Suprapubic skin (tissue), 4 donors: Measurements from ENCODE around the gene ZMAT3. TPM values are rescaled to one million over a fixed set of nuclear protein-coding genes. Genes with fewer than 3 reads are reported as not detected.

ENCODE experiments used
- DNase-seq, 2 donors: peaks; one replicate each; pipeline ENCODE4 v3.0.0-alpha.2; 2019; ENCODE audit warnings: low spot score in 2 of 2
- H3K27ac ChIP-seq: fragments of 200-600 bp; sonication (generic); one replicate; pipeline ENCODE4 v1.5.1; 2019
- H3K27me3 ChIP-seq: fragments of 200-600 bp; sonication (generic); one replicate; pipeline ENCODE4 v1.5.1; 2019
- H3K36me3 ChIP-seq: fragments of 200-600 bp; sonication (generic); one replicate; pipeline ENCODE4 v1.5.1; 2019
- H3K4me1 ChIP-seq: fragments of 200-600 bp; sonication (generic); one replicate; pipeline ENCODE4 v1.5.1; 2019
- H3K4me3 ChIP-seq: fragments of 200-600 bp; sonication (generic); one replicate; pipeline ENCODE4 v1.5.1; 2019; ENCODE audit warnings: mild to moderate bottlenecking
- H3K9me3 ChIP-seq: fragments of 200-600 bp; sonication (generic); one replicate; pipeline ENCODE4 v1.5.1; 2019
- EP300 ChIP-seq: sonication (generic); formaldehyde crosslinking; IDR thresholded peaks from one replicate; pipeline ENCODE4 v1.6.1; 2017; ENCODE audit warnings: antibody characterized with exemption
- POLR2A ChIP-seq, 2 donors: fragments of 450-650 bp; IDR thresholded peaks; one replicate each; pipeline ENCODE4 v1.6.1; 2017; ENCODE audit warnings: antibody characterized with exemption in 2 of 2, mild to moderate bottlenecking in 2 of 2, moderate library complexity in 2 of 2
- POLR2AphosphoS5 ChIP-seq, 3 donors: sonication (generic); formaldehyde crosslinking; IDR thresholded peaks; one replicate each; pipeline ENCODE4 v1.6.1; 2017; ENCODE audit warnings: antibody characterized with exemption in 3 of 3
- WGBS: methylation state at CpG from one replicate; pipeline ENCODE4 v1.1.5; 2018; 5-methylcytosine and 5-hydroxymethylcytosine counted together
- total RNA-seq, 4 donors: library from RNA; depleted of rRNA; stranded (reverse); fragments of >200 nt; gene quantifications; one replicate each; pipeline ENCODE4 v1.1.0, GENCODE V29; 2016
- TF ChIP-seq, protein P1 (sequence below), 2 donors: fragments of 200-600 bp in 1 of 2; fragments of 450-650 bp in 1 of 2; sonication (generic) in 1 of 2; IDR thresholded peaks; one replicate each; pipeline ENCODE4 v1.5.1; 2016 to 2019; ENCODE audit warnings: antibody characterized with exemption in 2 of 2, mild to moderate bottlenecking in 1 of 2, moderate library complexity in 1 of 2

Gene ZMAT3
- total RNA-seq, 4 donors from 2014 or later: 11.3 to 13.5 (median 12.0) TPM

DNA sequence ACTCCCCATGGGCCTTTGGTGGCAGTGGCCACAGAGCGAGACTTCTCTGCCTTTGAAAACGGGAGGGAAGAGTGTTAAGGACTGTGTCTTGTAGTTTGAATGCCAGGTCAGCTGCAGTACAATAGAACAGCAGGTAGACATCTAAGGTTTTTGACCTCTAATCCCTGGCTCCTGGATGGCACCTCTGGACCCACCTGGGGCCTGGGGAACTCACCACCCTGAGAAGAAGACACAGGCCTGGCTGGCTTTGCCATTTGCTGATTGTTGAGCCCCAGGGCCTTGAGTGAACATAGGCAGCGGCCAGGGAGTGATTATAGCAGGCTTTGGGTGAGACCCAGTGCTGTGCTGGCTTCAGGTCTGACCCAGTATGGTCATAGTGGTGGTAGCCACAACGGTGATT lies 66.4 kb downstream of the ZMAT3 start:
- Histone ChIP-seq H3K36me3 (no peaks in the 10 kb centered on the region), H3K4me3 (no peak overlapping the region), H3K27ac (no peak overlapping the region), H3K27me3 (no peaks in the 10 kb centered on the region), H3K9me3 (no peaks in the 10 kb centered on the region), H3K4me1 (no peaks in the 10 kb centered on the region)
- DNase-seq: no peak
- 93% methylated on average over 4 of the region's 4 CpGs for WGBS
- TF ChIP-seq EP300 (no peak), POLR2A (IDR thresholded peaks at IDR 0.05) (no peak), POLR2AphosphoS5 (IDR thresholded peaks at IDR 0.05) (no peak)
- TF ChIP-seq, protein P1, sequence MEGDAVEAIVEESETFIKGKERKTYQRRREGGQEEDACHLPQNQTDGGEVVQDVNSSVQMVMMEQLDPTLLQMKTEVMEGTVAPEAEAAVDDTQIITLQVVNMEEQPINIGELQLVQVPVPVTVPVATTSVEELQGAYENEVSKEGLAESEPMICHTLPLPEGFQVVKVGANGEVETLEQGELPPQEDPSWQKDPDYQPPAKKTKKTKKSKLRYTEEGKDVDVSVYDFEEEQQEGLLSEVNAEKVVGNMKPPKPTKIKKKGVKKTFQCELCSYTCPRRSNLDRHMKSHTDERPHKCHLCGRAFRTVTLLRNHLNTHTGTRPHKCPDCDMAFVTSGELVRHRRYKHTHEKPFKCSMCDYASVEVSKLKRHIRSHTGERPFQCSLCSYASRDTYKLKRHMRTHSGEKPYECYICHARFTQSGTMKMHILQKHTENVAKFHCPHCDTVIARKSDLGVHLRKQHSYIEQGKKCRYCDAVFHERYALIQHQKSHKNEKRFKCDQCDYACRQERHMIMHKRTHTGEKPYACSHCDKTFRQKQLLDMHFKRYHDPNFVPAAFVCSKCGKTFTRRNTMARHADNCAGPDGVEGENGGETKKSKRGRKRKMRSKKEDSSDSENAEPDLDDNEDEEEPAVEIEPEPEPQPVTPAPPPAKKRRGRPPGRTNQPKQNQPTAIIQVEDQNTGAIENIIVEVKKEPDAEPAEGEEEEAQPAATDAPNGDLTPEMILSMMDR (IDR thresholded peaks at IDR 0.05): no peak

DNA sequence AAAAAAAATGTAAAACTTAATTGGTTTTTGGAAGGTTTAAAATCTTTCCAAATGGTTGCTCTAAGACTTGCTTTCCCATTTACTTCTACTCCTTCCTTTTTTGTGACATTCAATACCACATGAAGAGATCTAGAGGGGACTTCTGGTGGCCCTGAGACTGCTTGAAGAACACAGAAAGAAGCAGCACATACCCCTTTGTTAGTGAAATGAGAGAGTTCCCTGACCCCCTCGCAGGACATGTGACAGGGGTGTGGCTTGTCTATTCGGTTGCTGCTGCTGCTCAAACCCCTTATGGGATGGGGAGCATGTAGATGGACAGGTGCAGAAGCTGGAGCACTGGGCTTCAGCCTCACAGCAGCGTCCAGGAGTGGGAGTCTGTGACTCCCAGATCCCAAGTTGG lies 71.0 kb downstream of the ZMAT3 start:
- 80% methylated on average over 3 of the region's 3 CpGs for WGBS
- no peaks in the 10 kb centered on the region for H3K4me1 ChIP-seq
- TF ChIP-seq POLR2A (IDR thresholded peaks at IDR 0.05): no peak
- no peak for TF ChIP-seq EP300
- TF ChIP-seq, protein P1 (IDR thresholded peaks at IDR 0.05): no peak
- TF ChIP-seq POLR2AphosphoS5 (IDR thresholded peaks at IDR 0.05): no peak

DNA sequence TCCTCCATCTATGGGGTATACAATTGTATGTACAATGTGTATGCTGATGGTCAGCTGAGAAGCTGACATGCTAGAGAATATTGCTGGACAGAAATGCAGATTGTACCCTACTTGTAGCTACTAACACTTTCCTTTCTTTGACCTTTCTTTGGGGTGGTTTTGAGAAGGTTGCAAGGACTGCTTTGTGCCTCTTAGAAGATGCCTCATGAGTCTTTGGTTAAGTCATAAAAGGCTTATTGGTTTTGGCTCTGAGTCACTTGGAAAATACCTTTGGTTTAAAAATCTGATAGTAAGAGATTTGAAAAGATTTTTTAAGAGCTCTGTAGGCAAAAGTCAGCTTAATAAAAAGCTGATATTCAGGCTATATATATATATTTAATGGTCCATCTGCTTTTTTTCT lies 71.5 kb downstream of the ZMAT3 start:
- Histone ChIP-seq H3K9me3 (no peaks in the 10 kb centered on the region), H3K27ac (no peak overlapping the region), H3K36me3 (no peaks in the 10 kb centered on the region), H3K4me1 (no peaks in the 10 kb centered on the region), H3K4me3 (no peak overlapping the region), H3K27me3 (no peaks in the 10 kb centered on the region)
- TF ChIP-seq POLR2A (IDR thresholded peaks at IDR 0.05) (no peak), EP300 (no peak), POLR2AphosphoS5 (IDR thresholded peaks at IDR 0.05) (no peak)
- TF ChIP-seq, protein P1 (IDR thresholded peaks at IDR 0.05): no peak
- DNase-seq: no peak

More for the DNA sequence above, 71.0 kb downstream of the ZMAT3 start:
- Histone ChIP-seq H3K27me3 (no peaks in the 10 kb centered on the region), H3K36me3 (no peaks in the 10 kb centered on the region), H3K4me3 (no peak overlapping the region), H3K27ac (no peak overlapping the region), H3K9me3 (no peaks in the 10 kb centered on the region)
- no peak for DNase-seq

DNA sequence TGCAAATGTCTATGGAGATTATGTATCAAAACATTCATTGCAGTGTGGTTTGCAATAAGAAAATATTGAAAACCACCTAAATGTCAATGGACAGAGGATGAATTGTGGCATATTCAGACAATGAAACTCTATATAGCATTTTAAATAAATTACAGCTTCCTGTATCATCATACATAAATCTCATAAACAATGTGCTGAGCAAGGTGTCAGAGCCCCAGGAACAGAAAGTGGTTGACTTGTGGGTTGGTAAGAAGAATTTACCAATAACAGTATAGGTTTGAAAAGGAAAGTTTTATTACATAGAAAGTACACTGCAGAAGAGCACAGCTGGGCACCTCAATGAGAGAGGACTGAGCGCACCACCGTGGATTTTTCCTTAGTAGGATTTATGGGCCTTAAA lies 75.2 kb downstream of the ZMAT3 start:
- H3K4me1 ChIP-seq: no peaks in the 10 kb centered on the region
- H3K36me3 ChIP-seq: no peaks in the 10 kb centered on the region
- no peak for DNase-seq
- no peak overlapping the region for H3K4me3 ChIP-seq
- 61% methylated on average over 2 of the region's 2 CpGs for WGBS
- TF ChIP-seq EP300 (no peak), POLR2A (IDR thresholded peaks at IDR 0.05) (no peak), POLR2AphosphoS5 (IDR thresholded peaks at IDR 0.05) (no peak)
- TF ChIP-seq, protein P1 (IDR thresholded peaks at IDR 0.05): no peak
- H3K27me3 ChIP-seq: no peaks in the 10 kb centered on the region
- H3K9me3 ChIP-seq: no peaks in the 10 kb centered on the region
- no peak overlapping the region for H3K27ac ChIP-seq

DNA sequence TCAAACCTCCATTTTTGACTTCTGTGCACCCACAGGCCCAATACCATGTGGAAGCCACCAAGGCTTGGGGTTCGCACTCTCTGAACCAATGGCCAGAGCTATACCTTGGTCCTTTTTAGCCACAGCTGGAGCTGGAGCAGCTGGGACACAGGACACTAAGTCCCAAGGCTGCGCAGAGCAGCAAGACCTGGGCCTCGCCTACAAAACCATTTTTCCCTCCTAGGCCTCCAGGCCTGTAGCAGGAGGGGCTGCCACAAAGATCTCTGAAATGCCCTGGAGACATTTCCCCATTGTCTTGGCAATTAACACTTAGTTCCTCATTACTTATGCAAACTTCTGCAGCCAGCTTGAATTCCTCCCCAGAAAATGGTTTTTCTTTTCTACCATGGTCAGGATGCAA lies 81.3 kb downstream of the ZMAT3 start:
- no peak for TF ChIP-seq POLR2A (IDR thresholded peaks at IDR 0.05)
- TF ChIP-seq, protein P1 (IDR thresholded peaks at IDR 0.05): no peak
- TF ChIP-seq EP300: no peak
- no peak for TF ChIP-seq POLR2AphosphoS5 (IDR thresholded peaks at IDR 0.05)
- no peak for DNase-seq
- Histone ChIP-seq H3K27me3 (no peaks in the 10 kb centered on the region), H3K36me3 (no peaks in the 10 kb centered on the region), H3K9me3 (peaks cover 26% of the 10 kb centered on the region), H3K4me1 (no peaks in the 10 kb centered on the region), H3K27ac (no peak overlapping the region), H3K4me3 (no peak overlapping the region)
- 97% methylated on average over 3 of the region's 3 CpGs for WGBS
